H9 (cell line): ENCODE measurements around the gene ZNF132. TPM values are rescaled to one million over a fixed set of nuclear protein-coding genes. Genes with fewer than 3 reads are reported as not detected.

Experiments
- DNase-seq: peaks from one replicate; pipeline ENCODE4 v3.0.0-alpha.2; 2017
- H2AFZ ChIP-seq: one replicate; pipeline ENCODE4 v1.6.1; 2013; ENCODE audit warnings: mild to moderate bottlenecking, low read length, control low read depth, moderate library complexity
- H2AK5ac ChIP-seq: 2 replicates; pipeline ENCODE4 v1.6.1; 2013; ENCODE audit warnings: low read length, control low read depth, mixed read lengths; ENCODE audit not compliant: insufficient read length
- H2BK120ac ChIP-seq: one replicate; pipeline ENCODE4 v1.6.1; 2013; ENCODE audit warnings: low read depth, mild to moderate bottlenecking, low read length, control low read depth, inconsistent platforms; ENCODE audit not compliant: poor library complexity, severe bottlenecking
- H2BK12ac ChIP-seq: 2 replicates; pipeline ENCODE4 v1.6.1; 2013; ENCODE audit warnings: low read length, control low read depth, mixed read lengths, low read depth; ENCODE audit not compliant: insufficient read length
- H2BK15ac ChIP-seq: 2 replicates; pipeline ENCODE4 v1.6.1; 2013; ENCODE audit warnings: low read depth, low read length, control low read depth
- H2BK20ac ChIP-seq: one replicate; pipeline ENCODE4 v1.6.1; 2013; ENCODE audit warnings: low read depth, mild to moderate bottlenecking, low read length, control low read depth, inconsistent platforms; ENCODE audit not compliant: poor library complexity, severe bottlenecking
- H2BK5ac ChIP-seq: 2 replicates; pipeline ENCODE4 v1.6.1; 2013; ENCODE audit warnings: low read length, control low read depth, mixed read lengths; ENCODE audit not compliant: insufficient read length
- H3K14ac ChIP-seq: 2 replicates; pipeline ENCODE4 v1.6.1; 2013; ENCODE audit warnings: low read length, control low read depth; ENCODE audit not compliant: insufficient read depth
- H3K18ac ChIP-seq: 2 replicates; pipeline ENCODE4 v1.6.1; 2013; ENCODE audit warnings: low read depth, mild to moderate bottlenecking, mixed read lengths, low read length, control low read depth; ENCODE audit not compliant: insufficient read length
- H3K23ac ChIP-seq: 2 replicates; pipeline ENCODE4 v1.6.1; 2013; ENCODE audit warnings: low read length, control low read depth, mixed read lengths, low read depth; ENCODE audit not compliant: insufficient read length
- H3K23me2 ChIP-seq: 2 replicates; pipeline ENCODE4 v1.6.1; 2013; ENCODE audit warnings: low read depth, mild to moderate bottlenecking, mixed read lengths, low read length, control low read depth; ENCODE audit not compliant: insufficient read length, poor library complexity, severe bottlenecking
- H3K27ac ChIP-seq: 2 replicates; pipeline ENCODE4 v1.5.1; 2013; ENCODE audit warnings: low read length, control low read depth, mixed read lengths, low read depth; ENCODE audit not compliant: insufficient read length
- H3K27me3 ChIP-seq: 2 replicates; pipeline ENCODE4 v1.6.1; 2013; ENCODE audit warnings: low read length, control low read depth, inconsistent platforms; ENCODE audit not compliant: insufficient read depth
- H3K4ac ChIP-seq: 2 replicates; pipeline ENCODE4 v1.6.1; 2013; ENCODE audit warnings: low read depth, mild to moderate bottlenecking, control low read depth, inconsistent platforms, low read length, moderate library complexity
- H3K4me1 ChIP-seq: 2 replicates; pipeline ENCODE4 v1.6.1; 2013; ENCODE audit warnings: low read length, control low read depth, inconsistent platforms; ENCODE audit not compliant: insufficient read depth
- H3K4me2 ChIP-seq: 2 replicates; pipeline ENCODE4 v1.6.1; 2013; ENCODE audit warnings: low read length, control low read depth, mixed read lengths; ENCODE audit not compliant: insufficient read length, insufficient read depth
- H3K56ac ChIP-seq: 2 replicates; pipeline ENCODE4 v1.6.1; 2013; ENCODE audit warnings: low read depth, mild to moderate bottlenecking, mixed read lengths, low read length, control low read depth; ENCODE audit not compliant: insufficient read length
- H3K79me1 ChIP-seq: 2 replicates; pipeline ENCODE4 v1.6.1; 2013; ENCODE audit warnings: low read depth, mild to moderate bottlenecking, moderate library complexity, low read length, control low read depth, inconsistent platforms; ENCODE audit not compliant: insufficient read depth, poor library complexity, severe bottlenecking
- H3K79me2 ChIP-seq: 2 replicates; pipeline ENCODE4 v1.6.1; 2013; ENCODE audit warnings: low read length, control low read depth, inconsistent platforms; ENCODE audit not compliant: insufficient read depth
- H3K9ac ChIP-seq: 2 replicates; pipeline ENCODE4 v1.6.1; 2013; ENCODE audit warnings: low read length, control low read depth, mixed read lengths; ENCODE audit not compliant: insufficient read length; ENCODE audit errors: extremely low read depth
- H3K9me3 ChIP-seq: one replicate; pipeline ENCODE4 v1.6.1; 2013; ENCODE audit warnings: low read depth, low read length, inconsistent platforms; ENCODE audit not compliant: control insufficient read depth
- H3T11ph ChIP-seq: one replicate; pipeline ENCODE4 v1.6.1; 2013; ENCODE audit warnings: mild to moderate bottlenecking, low read length, control low read depth, inconsistent platforms
- H4K20me1 ChIP-seq: one replicate; pipeline ENCODE4 v1.6.1; 2013; ENCODE audit not compliant: control insufficient read depth, insufficient read length, insufficient read depth
- H4K5ac ChIP-seq: 2 replicates; pipeline ENCODE4 v1.6.1; 2013; ENCODE audit warnings: low read depth, mild to moderate bottlenecking, mixed read lengths, low read length, control low read depth; ENCODE audit not compliant: insufficient read length
- H4K8ac ChIP-seq: replicated peaks from 2 replicates; pipeline ENCODE4 v1.6.1; 2013; ENCODE audit warnings: low read length, control low read depth, mixed read lengths, low read depth; ENCODE audit not compliant: insufficient read length
- H4K91ac ChIP-seq: 2 replicates; pipeline ENCODE4 v1.6.1; 2013; ENCODE audit warnings: low read depth, mild to moderate bottlenecking, moderate library complexity, mixed read lengths, low read length, control low read depth; ENCODE audit not compliant: insufficient read length
- H3K27ac Mint-ChIP-seq, 3 experiments: 2 replicates in 2 of 3; 3 replicates in 1 of 3; pipeline ENCODE4 v1.8.0; 2020 to 2021; ENCODE audit warnings: mixed read lengths in 3 of 3, mild to moderate bottlenecking in 1 of 3, moderate library complexity in 1 of 3
- H3K27me3 Mint-ChIP-seq: 2 replicates; pipeline ENCODE4 v1.8.0; 2021; ENCODE audit warnings: low read depth, mild to moderate bottlenecking, moderate library complexity, mixed read lengths
- H3K36me3 Mint-ChIP-seq, 3 experiments: 2 replicates in 2 of 3; 3 replicates in 1 of 3; pipeline ENCODE4 v1.8.0; 2020 to 2021; ENCODE audit warnings: low read depth in 3 of 3, mixed read lengths in 3 of 3; ENCODE audit not compliant: insufficient read depth in 1 of 3
- H3K4me1 Mint-ChIP-seq, 2 experiments: 2 replicates each; pipeline ENCODE4 v1.8.0; 2020; ENCODE audit warnings: mixed read lengths in 2 of 2
- H3K4me3 Mint-ChIP-seq, 2 experiments: 2 replicates in 1 of 2; 3 replicates in 1 of 2; pipeline ENCODE4 v1.8.0; 2020 to 2021; ENCODE audit warnings: mild to moderate bottlenecking in 2 of 2, mixed read lengths in 2 of 2, moderate library complexity in 1 of 2
- H3K9me3 Mint-ChIP-seq, 2 experiments: 2 replicates in 1 of 2; 3 replicates in 1 of 2; pipeline ENCODE4 v1.8.0; 2020; ENCODE audit warnings: mild to moderate bottlenecking in 2 of 2, mixed read lengths in 2 of 2, moderate library complexity in 1 of 2
- CTCF ChIP-seq: fragments of 200-600 bp; sonication (generic); conservative IDR thresholded peaks from 3 replicates; pipeline ENCODE4 v1.8.0; 2021; ENCODE audit warnings: antibody characterized with exemption, mild to moderate bottlenecking
- WGBS: extraction: QIAGEN DNeasy Blood & Tissue Kit; methylation state at CpG from one replicate; pipeline ENCODE4 v1.1.7; 2013; ENCODE audit warnings: missing lambda C conversion rate, low lambda C conversion rate, mixed read lengths; ENCODE audit not compliant: insufficient read length; ENCODE audit errors: extremely low coverage; 5-methylcytosine and 5-hydroxymethylcytosine counted together
- total RNA-seq: library from RNA; stranded (reverse); gene quantifications from 2 replicates; pipeline ENCODE4 v1.2.1, GENCODE V29; 2021

Gene ZNF132
- total RNA-seq, 1 experiment from 2014 or later = 0.24 TPM

- H3T11ph ChIP-seq = no peak overlapping the region
- H3K9me3 ChIP-seq = no peaks in the 10 kb centered on the region
- no peak overlapping the region for H4K5ac ChIP-seq
- no peak overlapping the region for H4K91ac ChIP-seq
- H3K27me3 ChIP-seq = no peaks in the 10 kb centered on the region; the same call in 1 of the 2 replicates
- H2BK12ac ChIP-seq = no peak overlapping the region
- H4K8ac ChIP-seq = no peak overlapping the region
- no peak for TF ChIP-seq CTCF
- DNase-seq = peak; percentile 46
- no peaks in the 10 kb centered on the region for H3K79me1 ChIP-seq
- no peak overlapping the region for H3K4ac ChIP-seq
- H2BK120ac ChIP-seq = no peak overlapping the region
- peak overlapping the region; percentile 84 for H3K9ac ChIP-seq
- peaks cover 5% of the 10 kb centered on the region; the same call in 1 of the 2 replicates for H3K4me1 ChIP-seq
- no peak overlapping the region for H3K23ac ChIP-seq
- no peak overlapping the region for H2BK5ac ChIP-seq
- peaks cover 3% of the 10 kb centered on the region for H4K20me1 ChIP-seq
- H3K4me2 ChIP-seq = peak overlapping the region; percentile 87
- H2BK20ac ChIP-seq = no peak overlapping the region
- H2BK15ac ChIP-seq = no peak overlapping the region
- peak overlapping the region; percentile 52 for H3K18ac ChIP-seq
- Mint-ChIP-seq H3K36me3 (peaks cover 8 to 11% (median 9%) of the 10 kb centered on the region in 3 experiments; a peak in 6 of 7 replicates), H3K4me1 (peaks cover 19 to 23% of the 10 kb centered on the region in 2 experiments), H3K4me3 (peak overlapping the region; percentile 87 to 94), H3K27ac (peak overlapping the region in 1 of 3 experiments; percentile 94; a peak in 3 of 7 replicates), H3K27me3 (peaks cover 13% of the 10 kb centered on the region), H3K9me3 (peaks cover 10 to 13% of the 10 kb centered on the region in 2 experiments; a peak in 4 of 5 replicates)
- no peak overlapping the region for H2AFZ ChIP-seq
- H3K56ac ChIP-seq = no peak overlapping the region
- no peak overlapping the region for H3K27ac ChIP-seq
- no peak overlapping the region for H2AK5ac ChIP-seq
- H3K14ac ChIP-seq = peak overlapping the region; percentile 75
- H3K23me2 ChIP-seq = peaks cover 15% of the 10 kb centered on the region
- WGBS = no CpG with 5 or more reads among the region's 22 CpGs
- H3K79me2 ChIP-seq = no peaks in the 10 kb centered on the region
These were observed 32.2 kb downstream of the ZNF132 start for GRCh38 chr19:58407658-58408151.
